SU-DHL-6 (cell line): ENCODE data around the gene THRAP3.

Source experiments
- EZH2phosphoT487 ChIP-seq: fragments of 200-600 bp; sonication (generic), shearing (Covaris generic); conservative IDR thresholded peaks from 2 replicates; pipeline ENCODE4 v1.6.1; 2018; ENCODE audit warnings: mild to moderate bottlenecking, antibody characterized with exemption, low read length, moderate library complexity, mixed read lengths
- TF ChIP-seq, protein P1 (sequence below): fragments of 200-600 bp; sonication (generic); IDR thresholded peaks from one replicate; pipeline ENCODE4 v1.5.1; 2017; ENCODE audit warnings: antibody characterized with exemption, mild to moderate bottlenecking, low read length, moderate library complexity; ENCODE audit not compliant: insufficient read depth, poor library complexity, severe bottlenecking

GRCh38 chr1:36199934-36200741 is 24.1 kb upstream of the THRAP3 start:
- TF ChIP-seq, protein P1, sequence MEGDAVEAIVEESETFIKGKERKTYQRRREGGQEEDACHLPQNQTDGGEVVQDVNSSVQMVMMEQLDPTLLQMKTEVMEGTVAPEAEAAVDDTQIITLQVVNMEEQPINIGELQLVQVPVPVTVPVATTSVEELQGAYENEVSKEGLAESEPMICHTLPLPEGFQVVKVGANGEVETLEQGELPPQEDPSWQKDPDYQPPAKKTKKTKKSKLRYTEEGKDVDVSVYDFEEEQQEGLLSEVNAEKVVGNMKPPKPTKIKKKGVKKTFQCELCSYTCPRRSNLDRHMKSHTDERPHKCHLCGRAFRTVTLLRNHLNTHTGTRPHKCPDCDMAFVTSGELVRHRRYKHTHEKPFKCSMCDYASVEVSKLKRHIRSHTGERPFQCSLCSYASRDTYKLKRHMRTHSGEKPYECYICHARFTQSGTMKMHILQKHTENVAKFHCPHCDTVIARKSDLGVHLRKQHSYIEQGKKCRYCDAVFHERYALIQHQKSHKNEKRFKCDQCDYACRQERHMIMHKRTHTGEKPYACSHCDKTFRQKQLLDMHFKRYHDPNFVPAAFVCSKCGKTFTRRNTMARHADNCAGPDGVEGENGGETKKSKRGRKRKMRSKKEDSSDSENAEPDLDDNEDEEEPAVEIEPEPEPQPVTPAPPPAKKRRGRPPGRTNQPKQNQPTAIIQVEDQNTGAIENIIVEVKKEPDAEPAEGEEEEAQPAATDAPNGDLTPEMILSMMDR: no peak
- TF ChIP-seq EZH2phosphoT487: no peak
